Measurements from ENCODE around the gene MRPL3.

DNA sequence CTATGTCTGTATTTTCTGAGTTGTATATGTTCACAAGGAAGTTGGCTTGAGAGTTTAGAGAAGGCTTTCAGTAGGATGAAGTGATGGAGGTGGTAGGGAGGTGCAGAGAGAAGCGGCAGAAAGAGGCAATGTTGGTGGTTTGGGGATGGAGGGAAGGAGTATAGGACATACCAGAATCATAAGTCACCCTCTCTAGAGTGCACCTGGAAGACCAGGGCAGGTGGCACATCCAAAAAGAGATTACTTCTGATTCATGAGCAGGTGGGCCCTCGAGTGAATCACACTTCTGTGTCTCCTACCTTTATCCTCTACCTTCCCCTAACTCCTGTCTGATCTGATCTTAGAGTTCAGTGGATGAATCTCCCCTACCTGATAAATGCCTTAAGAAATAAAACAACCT lies 41.8 kb upstream of the MRPL3 start:
- TF ChIP-seq, protein P1, sequence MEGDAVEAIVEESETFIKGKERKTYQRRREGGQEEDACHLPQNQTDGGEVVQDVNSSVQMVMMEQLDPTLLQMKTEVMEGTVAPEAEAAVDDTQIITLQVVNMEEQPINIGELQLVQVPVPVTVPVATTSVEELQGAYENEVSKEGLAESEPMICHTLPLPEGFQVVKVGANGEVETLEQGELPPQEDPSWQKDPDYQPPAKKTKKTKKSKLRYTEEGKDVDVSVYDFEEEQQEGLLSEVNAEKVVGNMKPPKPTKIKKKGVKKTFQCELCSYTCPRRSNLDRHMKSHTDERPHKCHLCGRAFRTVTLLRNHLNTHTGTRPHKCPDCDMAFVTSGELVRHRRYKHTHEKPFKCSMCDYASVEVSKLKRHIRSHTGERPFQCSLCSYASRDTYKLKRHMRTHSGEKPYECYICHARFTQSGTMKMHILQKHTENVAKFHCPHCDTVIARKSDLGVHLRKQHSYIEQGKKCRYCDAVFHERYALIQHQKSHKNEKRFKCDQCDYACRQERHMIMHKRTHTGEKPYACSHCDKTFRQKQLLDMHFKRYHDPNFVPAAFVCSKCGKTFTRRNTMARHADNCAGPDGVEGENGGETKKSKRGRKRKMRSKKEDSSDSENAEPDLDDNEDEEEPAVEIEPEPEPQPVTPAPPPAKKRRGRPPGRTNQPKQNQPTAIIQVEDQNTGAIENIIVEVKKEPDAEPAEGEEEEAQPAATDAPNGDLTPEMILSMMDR (IDR thresholded peaks at IDR 0.05) = no peak
- TF ChIP-seq POLR2A (IDR thresholded peaks at IDR 0.05) = no peak
- TF ChIP-seq POLR2AphosphoS5 (IDR thresholded peaks at IDR 0.05) = no peak

Data from transverse colon (tissue), 4 donors.